Spleen (tissue), 7 donors: ENCODE measurements around the gene IVNS1ABP.

Experiments used
- POLR2A ChIP-seq, 3 donors: fragments of 450-650 bp; IDR thresholded peaks; one replicate each; pipeline ENCODE4 v1.5.1; 2017; ENCODE audit warnings: antibody characterized with exemption in 3 of 3, mild to moderate bottlenecking in 1 of 3
- POLR2AphosphoS5 ChIP-seq, 3 donors: sonication (generic); formaldehyde crosslinking; IDR thresholded peaks; one replicate each; pipeline ENCODE4 v1.5.1; 2017; ENCODE audit warnings: antibody characterized with exemption in 3 of 3
- TF ChIP-seq, protein P1 (sequence below), 11 experiments: fragments of 200-600 bp in 7 of 11; fragments of 450-650 bp in 4 of 11; sonication (generic) in 4 of 11; IDR thresholded peaks in 8 of 11; conservative IDR thresholded peaks in 3 of 11; 1 replicate in 7 of 11; 2 replicates in 4 of 11; pipeline versions ENCODE4 v1.4.0 to v1.8.0; 2016 to 2021; ENCODE audit warnings: antibody characterized with exemption in 11 of 11, inconsistent platforms in 4 of 11, mild to moderate bottlenecking in 1 of 11
- donor health status: DM: no; HTN: no; CAD: no; lungs with moderate emphysema.
- donor health status: DM: no; HTN: no; CAD: no.
- donor health status: DM: no; HTN: no; CAD: no.

DNA sequence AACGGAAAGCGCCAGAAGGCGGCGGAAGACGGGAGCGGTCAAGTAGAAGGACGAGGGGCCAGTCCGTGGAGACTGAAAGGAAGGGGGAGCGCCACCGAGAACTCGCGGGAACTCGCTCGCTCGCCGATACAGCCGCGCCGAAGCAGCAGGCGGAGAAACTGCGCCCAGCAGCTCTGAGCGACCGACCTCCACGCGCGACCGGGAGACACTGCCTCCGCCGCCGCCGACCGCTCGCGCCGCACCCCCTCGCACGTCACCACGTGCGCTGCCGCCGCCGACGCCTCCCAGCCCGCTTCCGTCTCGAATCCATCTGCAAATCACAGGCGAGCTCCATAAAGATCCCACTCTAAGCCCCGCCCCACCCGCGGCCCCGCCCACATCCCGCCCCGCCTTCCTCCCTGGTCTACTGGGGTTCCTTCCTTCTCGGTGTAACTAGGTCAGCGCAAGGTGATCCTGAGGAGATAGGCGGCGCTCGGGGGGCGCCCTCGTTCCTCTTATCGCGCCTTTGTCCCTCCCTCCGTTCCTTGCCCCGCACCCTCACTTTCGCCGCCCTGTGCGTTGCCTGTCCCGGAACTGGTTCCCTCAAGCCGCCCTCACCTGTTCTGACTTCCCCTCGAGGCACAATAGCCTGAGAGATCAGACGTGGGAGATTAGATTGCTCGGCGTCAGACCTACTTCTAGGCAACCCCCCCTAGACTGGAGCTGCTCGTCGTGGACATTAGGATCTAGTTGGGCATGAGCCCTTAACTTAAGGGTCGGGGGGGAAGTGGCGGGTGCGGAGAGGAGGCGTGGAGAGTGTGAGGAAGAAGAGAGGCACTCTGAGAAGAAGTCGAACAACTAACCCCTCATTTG lies at the start of gene IVNS1ABP:
- TF ChIP-seq, protein P1, sequence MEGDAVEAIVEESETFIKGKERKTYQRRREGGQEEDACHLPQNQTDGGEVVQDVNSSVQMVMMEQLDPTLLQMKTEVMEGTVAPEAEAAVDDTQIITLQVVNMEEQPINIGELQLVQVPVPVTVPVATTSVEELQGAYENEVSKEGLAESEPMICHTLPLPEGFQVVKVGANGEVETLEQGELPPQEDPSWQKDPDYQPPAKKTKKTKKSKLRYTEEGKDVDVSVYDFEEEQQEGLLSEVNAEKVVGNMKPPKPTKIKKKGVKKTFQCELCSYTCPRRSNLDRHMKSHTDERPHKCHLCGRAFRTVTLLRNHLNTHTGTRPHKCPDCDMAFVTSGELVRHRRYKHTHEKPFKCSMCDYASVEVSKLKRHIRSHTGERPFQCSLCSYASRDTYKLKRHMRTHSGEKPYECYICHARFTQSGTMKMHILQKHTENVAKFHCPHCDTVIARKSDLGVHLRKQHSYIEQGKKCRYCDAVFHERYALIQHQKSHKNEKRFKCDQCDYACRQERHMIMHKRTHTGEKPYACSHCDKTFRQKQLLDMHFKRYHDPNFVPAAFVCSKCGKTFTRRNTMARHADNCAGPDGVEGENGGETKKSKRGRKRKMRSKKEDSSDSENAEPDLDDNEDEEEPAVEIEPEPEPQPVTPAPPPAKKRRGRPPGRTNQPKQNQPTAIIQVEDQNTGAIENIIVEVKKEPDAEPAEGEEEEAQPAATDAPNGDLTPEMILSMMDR (IDR thresholded peaks at IDR 0.05 in 8 of 11, conservative IDR thresholded peaks at IDR 0.05 in 3 of 11): peak in 8 of 11 experiments; percentile 8 to 68 (median 38)
- TF ChIP-seq POLR2A (IDR thresholded peaks at IDR 0.05) (peak; percentile 78 to 96 (median 87)), POLR2AphosphoS5 (IDR thresholded peaks at IDR 0.05) (peak; percentile 99)
